Eye (tissue), 1 donor: Measurements from ENCODE around the gene ZNF502.

Source experiments
- DNase-seq: peaks from one replicate; pipeline ENCODE4 v3.0.0-alpha.2; 2015

Gene ZNF502

DNA sequence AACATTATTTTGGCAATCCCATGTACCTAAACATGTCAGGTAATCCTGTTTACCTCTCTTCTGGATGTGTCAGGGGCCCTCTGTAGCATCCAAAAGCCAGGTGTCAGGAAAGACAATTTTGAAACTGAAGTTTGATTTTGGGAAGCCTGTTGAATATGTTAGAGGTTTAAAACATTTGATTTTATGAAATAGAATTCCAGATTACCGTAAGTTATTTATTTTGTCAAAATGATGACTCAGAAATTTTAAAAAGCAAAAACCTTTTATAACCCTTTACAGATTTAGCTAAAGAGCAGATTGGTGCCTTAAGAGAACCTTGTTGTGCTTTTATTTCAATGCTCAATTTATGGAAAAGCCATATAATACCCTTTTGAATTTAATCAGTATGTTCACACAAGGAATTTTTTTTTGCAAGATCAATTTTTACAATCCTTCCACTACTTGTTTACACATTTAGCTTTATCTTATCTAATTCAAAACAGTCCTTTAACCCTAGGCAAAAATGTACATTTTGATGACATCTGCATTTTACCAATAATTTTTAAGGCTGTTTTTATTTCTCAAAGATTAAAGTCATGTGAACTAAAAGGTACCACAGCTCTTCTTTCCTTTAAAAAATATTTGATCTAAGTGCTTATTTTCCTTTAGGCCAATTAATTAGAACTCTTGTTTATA is 59.1 kb downstream of the ZNF502 start:
- DNase-seq, result no peak

DNA sequence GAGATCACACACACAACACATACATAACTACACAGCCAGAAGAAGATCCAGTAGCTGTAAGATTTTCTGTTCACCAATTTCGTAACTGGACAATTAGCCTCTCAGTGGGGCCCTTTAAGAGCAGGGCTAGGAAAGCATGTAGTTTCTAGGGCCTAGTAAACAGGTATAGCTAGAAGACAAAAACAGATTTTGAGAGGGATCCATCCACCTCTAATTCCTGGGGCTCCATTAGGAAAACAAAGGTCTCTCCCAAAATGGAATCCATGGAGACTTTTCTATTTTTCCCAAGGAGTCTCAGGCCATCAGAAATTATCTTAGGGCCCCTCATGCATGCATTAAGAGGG is 59.6 kb downstream of the ZNF502 start:
- DNase-seq, result no peak
